DND-41 (cell line): ENCODE results near the gene KIF13A.

Experiments used
- ATAC-seq: fragments of 200-7000 bp; cut with Tn5 transposase; 3 replicates; pipeline ENCODE4 v1.9.1; 2021; ENCODE audit warnings: low read depth; ENCODE audit not compliant: insufficient read depth
- DNase-seq: peaks from one replicate; pipeline ENCODE4 v3.0.0-alpha.2; 2020
- H2AFZ ChIP-seq: 2 replicates; pipeline ENCODE4 v1.6.0; 2012; ENCODE audit warnings: low read depth, low read length
- H3K27ac ChIP-seq: 2 replicates; pipeline ENCODE4 v1.5.1; 2012; ENCODE audit warnings: low read length, inconsistent platforms
- H3K27me3 ChIP-seq: fragments of 200-600 bp; sonication (generic); 2 replicates; pipeline ENCODE4 v1.6.0; 2012; ENCODE audit warnings: low read length, mild to moderate bottlenecking, inconsistent platforms; ENCODE audit not compliant: insufficient read depth, poor library complexity
- H3K36me3 ChIP-seq: 2 replicates; pipeline ENCODE4 v1.5.1; 2012; ENCODE audit warnings: low read length, inconsistent platforms; ENCODE audit not compliant: insufficient read depth
- H3K4me1 ChIP-seq: 2 replicates; pipeline ENCODE4 v1.5.1; 2012; ENCODE audit warnings: mild to moderate bottlenecking, low read length; ENCODE audit not compliant: insufficient read depth
- H3K4me2 ChIP-seq: 2 replicates; pipeline ENCODE4 v1.6.0; 2012; ENCODE audit warnings: mild to moderate bottlenecking, moderate library complexity, low read length, inconsistent platforms; ENCODE audit not compliant: insufficient read depth
- H3K4me3 ChIP-seq, 2 experiments: fragments of 200-600 bp in 1 of 2; shearing (Covaris generic) in 1 of 2; 2 replicates each; pipeline ENCODE4 v1.5.1; 2012 to 2016; ENCODE audit warnings: inconsistent platforms in 2 of 2, low read length in 2 of 2, mild to moderate bottlenecking in 2 of 2, low read depth in 1 of 2, moderate library complexity in 1 of 2
- H3K79me2 ChIP-seq: 2 replicates; pipeline ENCODE4 v1.6.0; 2012; ENCODE audit warnings: low read length, inconsistent platforms; ENCODE audit not compliant: insufficient read depth
- H3K9ac ChIP-seq: 2 replicates; pipeline ENCODE4 v1.6.0; 2012; ENCODE audit warnings: low read depth, mild to moderate bottlenecking, inconsistent platforms, low read length, moderate library complexity
- H3K9me3 ChIP-seq: 2 replicates; pipeline ENCODE4 v1.5.1; 2012; ENCODE audit warnings: low read length, moderate library complexity, mild to moderate bottlenecking, inconsistent platforms; ENCODE audit not compliant: insufficient read depth, severe bottlenecking
- H4K20me1 ChIP-seq: 2 replicates; pipeline ENCODE4 v1.6.0; 2012; ENCODE audit warnings: low read length; ENCODE audit not compliant: insufficient read depth
- EZH2 ChIP-seq: IDR thresholded peaks from 3 replicates; pipeline ENCODE4 v1.6.1; 2012; ENCODE audit warnings: borderline replicate concordance, low read depth, mild to moderate bottlenecking, moderate library complexity, low read length, inconsistent platforms; ENCODE audit not compliant: severe bottlenecking
- TF ChIP-seq, protein P1 (sequence below): IDR thresholded peaks from 2 replicates; pipeline ENCODE4 v1.5.1; 2012; ENCODE audit warnings: borderline replicate concordance, low read length, moderate library complexity, mild to moderate bottlenecking; ENCODE audit not compliant: poor library complexity, severe bottlenecking; ENCODE audit errors: extremely low read depth

The KIF13A gene

DNA sequence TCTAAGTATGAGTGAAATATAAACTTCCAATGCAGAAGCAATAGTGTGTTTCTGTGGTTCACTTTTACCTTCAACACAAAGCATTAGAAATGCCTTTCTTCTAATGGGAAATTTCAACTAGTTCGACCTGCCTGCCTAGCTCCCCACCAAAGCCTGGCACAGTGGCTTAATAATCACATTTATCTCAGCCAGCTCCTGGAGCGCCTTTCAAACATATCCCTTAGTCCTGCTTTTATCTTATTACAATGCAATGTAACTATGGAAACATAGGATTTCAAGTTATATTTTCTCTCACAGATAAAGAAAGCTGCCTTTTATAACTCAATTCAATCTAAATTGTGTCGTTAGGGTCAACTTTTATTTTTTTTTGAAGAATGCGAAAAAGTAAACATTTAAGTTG, 53.7 kb downstream of the KIF13A start:
- Histone ChIP-seq H3K36me3 (no peaks in the 10 kb centered on the region), H2AFZ (no peak overlapping the region), H3K4me1 (no peaks in the 10 kb centered on the region), H4K20me1 (no peaks in the 10 kb centered on the region), H3K4me2 (no peak overlapping the region), H3K79me2 (no peaks in the 10 kb centered on the region), H3K9ac (no peak overlapping the region), H3K27ac (no peak overlapping the region), H3K9me3 (no peaks in the 10 kb centered on the region), H3K27me3 (no peaks in the 10 kb centered on the region), H3K4me3 (no peak overlapping the region)
- DNase-seq (no peak), ATAC-seq (no peak)
- no peak for TF ChIP-seq EZH2
- TF ChIP-seq, protein P1, sequence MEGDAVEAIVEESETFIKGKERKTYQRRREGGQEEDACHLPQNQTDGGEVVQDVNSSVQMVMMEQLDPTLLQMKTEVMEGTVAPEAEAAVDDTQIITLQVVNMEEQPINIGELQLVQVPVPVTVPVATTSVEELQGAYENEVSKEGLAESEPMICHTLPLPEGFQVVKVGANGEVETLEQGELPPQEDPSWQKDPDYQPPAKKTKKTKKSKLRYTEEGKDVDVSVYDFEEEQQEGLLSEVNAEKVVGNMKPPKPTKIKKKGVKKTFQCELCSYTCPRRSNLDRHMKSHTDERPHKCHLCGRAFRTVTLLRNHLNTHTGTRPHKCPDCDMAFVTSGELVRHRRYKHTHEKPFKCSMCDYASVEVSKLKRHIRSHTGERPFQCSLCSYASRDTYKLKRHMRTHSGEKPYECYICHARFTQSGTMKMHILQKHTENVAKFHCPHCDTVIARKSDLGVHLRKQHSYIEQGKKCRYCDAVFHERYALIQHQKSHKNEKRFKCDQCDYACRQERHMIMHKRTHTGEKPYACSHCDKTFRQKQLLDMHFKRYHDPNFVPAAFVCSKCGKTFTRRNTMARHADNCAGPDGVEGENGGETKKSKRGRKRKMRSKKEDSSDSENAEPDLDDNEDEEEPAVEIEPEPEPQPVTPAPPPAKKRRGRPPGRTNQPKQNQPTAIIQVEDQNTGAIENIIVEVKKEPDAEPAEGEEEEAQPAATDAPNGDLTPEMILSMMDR, result no peak

DNA sequence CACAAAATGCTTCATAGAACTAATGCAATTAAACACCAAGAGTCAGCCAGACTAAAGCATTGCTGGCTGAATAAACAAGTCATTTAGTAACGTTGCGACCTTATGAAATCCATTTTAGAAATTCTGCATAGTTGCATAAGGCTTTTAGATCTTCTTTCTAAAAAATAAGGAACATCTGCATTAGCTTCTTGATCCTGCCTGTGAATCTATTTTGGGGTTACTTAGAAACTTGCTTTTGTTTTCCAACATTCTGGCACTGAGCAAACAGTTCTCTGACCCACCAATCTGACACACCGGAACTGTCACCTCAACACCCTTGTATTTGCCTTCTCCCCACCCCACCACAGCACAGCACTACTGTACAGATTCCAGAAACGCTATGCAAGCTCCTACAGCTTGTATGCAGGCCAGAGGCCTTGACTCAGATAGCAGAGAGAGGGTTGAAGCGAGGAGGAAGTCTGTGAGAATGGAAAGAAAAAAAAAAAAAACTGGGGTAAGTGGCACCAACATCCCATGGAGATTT, 55.0 kb downstream of the KIF13A start:
- no peak overlapping the region for H2AFZ ChIP-seq
- H3K4me3 ChIP-seq, result no peak overlapping the region
- no peaks in the 10 kb centered on the region for H3K79me2 ChIP-seq
- no peaks in the 10 kb centered on the region for H3K4me1 ChIP-seq
- TF ChIP-seq, protein P1, result no peak
- TF ChIP-seq EZH2, result no peak
- DNase-seq (no peak), ATAC-seq (no peak)
- no peaks in the 10 kb centered on the region for H3K36me3 ChIP-seq
- H3K9ac ChIP-seq, result no peak overlapping the region
- no peak overlapping the region for H3K4me2 ChIP-seq
- no peak overlapping the region for H3K27ac ChIP-seq
- no peaks in the 10 kb centered on the region for H3K27me3 ChIP-seq
- H4K20me1 ChIP-seq, result no peaks in the 10 kb centered on the region
- no peaks in the 10 kb centered on the region for H3K9me3 ChIP-seq

DNA sequence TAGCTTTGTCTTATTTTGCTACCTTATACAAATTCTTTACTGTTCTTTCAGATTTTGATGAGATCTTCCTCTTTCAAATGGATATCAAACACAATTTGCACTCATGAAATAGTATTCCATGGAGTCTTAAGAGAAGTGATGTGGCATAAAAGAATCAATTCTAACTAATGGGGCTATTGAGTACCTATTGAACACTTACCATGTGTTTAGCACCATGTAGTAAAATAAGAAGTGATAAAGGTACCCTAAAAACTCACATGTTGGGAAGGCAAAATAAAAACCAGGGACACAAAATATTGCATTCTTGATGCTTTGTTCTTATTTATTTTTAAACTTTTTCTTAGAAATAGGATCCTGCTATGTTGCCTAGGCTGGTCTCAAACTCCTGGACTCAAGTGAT, 56.2 kb downstream of the KIF13A start:
- no peak overlapping the region for H3K9ac ChIP-seq
- no peak overlapping the region for H2AFZ ChIP-seq
- no peaks in the 10 kb centered on the region for H4K20me1 ChIP-seq
- H3K36me3 ChIP-seq, result no peaks in the 10 kb centered on the region
- no peaks in the 10 kb centered on the region for H3K79me2 ChIP-seq
- no peaks in the 10 kb centered on the region for H3K27me3 ChIP-seq
- ATAC-seq (no peak), DNase-seq (no peak)
- no peak overlapping the region for H3K27ac ChIP-seq
- H3K4me3 ChIP-seq, result no peak overlapping the region
- H3K4me2 ChIP-seq, result no peak overlapping the region
- no peaks in the 10 kb centered on the region for H3K4me1 ChIP-seq
- TF ChIP-seq, protein P1, result no peak
- TF ChIP-seq EZH2, result no peak
- no peaks in the 10 kb centered on the region for H3K9me3 ChIP-seq

DNA sequence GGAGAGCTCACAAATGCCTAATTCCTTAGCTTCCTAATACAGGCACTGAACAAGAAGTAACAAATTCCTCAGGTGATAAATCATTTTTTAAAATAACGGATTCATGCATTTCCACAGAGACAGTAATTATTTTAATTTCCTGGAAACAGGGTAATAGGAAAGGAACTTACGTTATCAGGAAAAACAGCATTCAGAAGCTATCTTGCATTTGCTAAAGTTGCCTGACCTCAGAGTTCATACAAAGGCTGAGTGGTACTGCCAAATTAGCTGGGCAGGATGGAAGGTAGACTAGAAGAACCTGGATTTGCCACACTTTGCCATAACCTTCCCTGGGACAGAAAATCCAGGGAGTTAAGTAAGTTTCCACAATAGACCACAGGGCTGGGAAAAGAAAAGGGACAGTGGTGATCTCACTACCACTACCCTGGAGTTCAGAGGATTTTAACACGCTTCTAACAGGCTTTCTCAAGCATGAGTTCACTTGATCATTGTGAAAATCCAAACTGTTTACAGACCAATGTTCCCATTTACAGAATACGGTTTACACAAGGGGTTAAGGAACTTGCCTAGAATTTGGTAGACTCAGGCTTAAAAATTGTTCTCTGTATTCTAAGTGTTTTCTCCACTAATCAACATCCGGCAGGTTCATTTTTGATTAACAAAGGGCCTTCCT, 57.0 kb downstream of the KIF13A start:
- no peak overlapping the region for H2AFZ ChIP-seq
- no peaks in the 10 kb centered on the region for H4K20me1 ChIP-seq
- no peaks in the 10 kb centered on the region for H3K79me2 ChIP-seq
- no peak overlapping the region for H3K9ac ChIP-seq
- H3K9me3 ChIP-seq, result no peaks in the 10 kb centered on the region
- TF ChIP-seq, protein P1, result no peak
- no peak for TF ChIP-seq EZH2
- H3K4me2 ChIP-seq, result no peak overlapping the region
- no peaks in the 10 kb centered on the region for H3K36me3 ChIP-seq
- DNase-seq, result no peak
- no peak for ATAC-seq
- no peak overlapping the region for H3K4me3 ChIP-seq
- H3K27ac ChIP-seq, result no peak overlapping the region
- no peaks in the 10 kb centered on the region for H3K27me3 ChIP-seq
- H3K4me1 ChIP-seq, result no peaks in the 10 kb centered on the region
